SK-N-SH treated with all-trans-retinoic acid at 6 μM for 48 hours (cell line): ENCODE data around the gene ARHGAP22.
"Not testable (repeated sequence)": the region's sequence is repeated elsewhere in the genome, so short reads cannot be mapped to it uniquely, and the experiment has no call there.

Experiments used
- ATAC-seq: fragments of 200-7000 bp; cut with Tn5 transposase; 3 replicates; pipeline ENCODE4 v1.9.1; 2020; ENCODE audit warnings: mild to moderate bottlenecking, moderate library complexity
- ARNTL ChIP-seq: fragments of 450-650 bp; formaldehyde crosslinking; IDR thresholded peaks from 2 replicates; pipeline ENCODE4 v1.5.0; 2020; ENCODE audit warnings: low read depth, mild to moderate bottlenecking, moderate library complexity, borderline replicate concordance
- BACH2 ChIP-seq: fragments of 250-450 bp; sonication (Bioruptor Pico); IDR thresholded peaks from 2 replicates; pipeline ENCODE4 v1.9.0; 2021; ENCODE audit warnings: mild to moderate bottlenecking, borderline replicate concordance
- CREB5 ChIP-seq: fragments of 250-450 bp; sonication (Bioruptor Pico); IDR thresholded peaks from 2 replicates; pipeline ENCODE4 v1.5.1; 2020; ENCODE audit warnings: low read depth, mild to moderate bottlenecking, moderate library complexity
- CSDC2 ChIP-seq: fragments of 250-450 bp; sonication (Bioruptor Pico); IDR thresholded peaks from 2 replicates; pipeline ENCODE4 v1.5.0; 2020; ENCODE audit warnings: mild to moderate bottlenecking, moderate library complexity
- CSRNP3 ChIP-seq: fragments of 250-450 bp; sonication (Bioruptor Pico); IDR thresholded peaks from 2 replicates; pipeline ENCODE4 v1.5.1; 2021; ENCODE audit warnings: mild to moderate bottlenecking, moderate library complexity
- ESRRG ChIP-seq: fragments of 250-450 bp; sonication (Bioruptor Pico); IDR thresholded peaks from 2 replicates; pipeline ENCODE4 v1.6.1; 2021; ENCODE audit warnings: mild to moderate bottlenecking
- ISL1 ChIP-seq: fragments of 250-450 bp; sonication (Bioruptor Pico); IDR thresholded peaks from 2 replicates; pipeline ENCODE4 v2.1.2; 2022; ENCODE audit warnings: mild to moderate bottlenecking, moderate library complexity
- OSR1 ChIP-seq: fragments of 250-450 bp; sonication (Bioruptor Pico); IDR thresholded peaks from 2 replicates; pipeline ENCODE4 v1.8.0; 2022; ENCODE audit warnings: moderate library complexity, mild to moderate bottlenecking, inconsistent platforms
- PATZ1 ChIP-seq: fragments of 250-450 bp; sonication (Bioruptor Pico); IDR thresholded peaks from 2 replicates; pipeline ENCODE4 v1.8.0; 2020; ENCODE audit warnings: mild to moderate bottlenecking, moderate library complexity, borderline replicate concordance
- POU6F1 ChIP-seq: fragments of 250-450 bp; sonication (Bioruptor Pico); IDR thresholded peaks from 2 replicates; pipeline ENCODE4 v1.8.0; 2021; ENCODE audit warnings: low read depth, mild to moderate bottlenecking, moderate library complexity, borderline replicate concordance
- RARB ChIP-seq: fragments of 250-450 bp; sonication (Bioruptor Pico); IDR thresholded peaks from 2 replicates; pipeline ENCODE4 v1.8.0; 2021; ENCODE audit warnings: mild to moderate bottlenecking, moderate library complexity
- SNAI2 ChIP-seq: fragments of 250-450 bp; sonication (Bioruptor Pico); IDR thresholded peaks from 2 replicates; pipeline ENCODE4 v1.5.0; 2020; ENCODE audit warnings: mild to moderate bottlenecking, moderate library complexity
- TCF4 ChIP-seq: fragments of 250-450 bp; sonication (Bioruptor Pico); IDR thresholded peaks from 2 replicates; pipeline ENCODE4 v1.8.0; 2021; ENCODE audit warnings: mild to moderate bottlenecking, moderate library complexity, borderline replicate concordance
- TOX ChIP-seq: fragments of 250-450 bp; sonication (Bioruptor Pico); IDR thresholded peaks from 2 replicates; pipeline ENCODE4 v1.8.0; 2021; ENCODE audit warnings: mild to moderate bottlenecking, moderate library complexity, borderline replicate concordance
- TSHZ2 ChIP-seq: fragments of 250-450 bp; sonication (Bioruptor Pico); IDR thresholded peaks from 2 replicates; pipeline ENCODE4 v1.5.0; 2020; ENCODE audit warnings: mild to moderate bottlenecking, moderate library complexity
- ZC3H10 ChIP-seq: fragments of 250-450 bp; sonication (Bioruptor Pico); IDR thresholded peaks from 2 replicates; pipeline ENCODE4 v1.5.1; 2021; ENCODE audit warnings: mild to moderate bottlenecking, moderate library complexity
- ZFP3 ChIP-seq: fragments of 250-450 bp; sonication (Bioruptor Pico); IDR thresholded peaks from 2 replicates; pipeline ENCODE4 v1.5.0; 2020; ENCODE audit warnings: mild to moderate bottlenecking, moderate library complexity
- ZFP30 ChIP-seq: fragments of 450-650 bp; formaldehyde crosslinking; IDR thresholded peaks from 2 replicates; pipeline ENCODE4 v1.5.0; 2022; ENCODE audit warnings: mild to moderate bottlenecking, moderate library complexity
- ZNF565 ChIP-seq: fragments of 450-650 bp; formaldehyde crosslinking; conservative IDR thresholded peaks from 2 replicates; pipeline ENCODE4 v1.5.0; 2020; ENCODE audit warnings: low read depth, mild to moderate bottlenecking, moderate library complexity
- ZNF8 ChIP-seq: fragments of 450-650 bp; formaldehyde crosslinking; IDR thresholded peaks from 2 replicates; pipeline ENCODE4 v1.5.0; 2020; ENCODE audit warnings: mild to moderate bottlenecking, moderate library complexity

The ARHGAP22 gene

GRCh38 chr10:48423884-48424283, 181.0 kb downstream of the ARHGAP22 start (continued):
- TF ChIP-seq CSRNP3: no peak
- TF ChIP-seq ARNTL (CRISPR knock-in tag): no peak
- TF ChIP-seq OSR1: no peak
- TF ChIP-seq ZFP30: no peak
- no peak for TF ChIP-seq PATZ1 (CRISPR knock-in tag)
- no peak for TF ChIP-seq SNAI2 (CRISPR knock-in tag)
- TF ChIP-seq ISL1 (CRISPR knock-in tag): no peak
- TF ChIP-seq ZNF565 (CRISPR knock-in tag): no peak
- TF ChIP-seq TCF4 (CRISPR knock-in tag): no peak
- TF ChIP-seq BACH2 (CRISPR knock-in tag): no peak
- no peak for TF ChIP-seq CREB5 (CRISPR knock-in tag)

- not testable (repeated sequence) for ATAC-seq
Observed at GRCh38 chr10:48421862-48422261, 183.0 kb downstream of the ARHGAP22 start.

- TF ChIP-seq POU6F1: no peak
- TF ChIP-seq CREB5 (CRISPR knock-in tag): no peak
- TF ChIP-seq ZNF8: no peak
- no peak for TF ChIP-seq TOX
- TF ChIP-seq OSR1: no peak
- no peak for TF ChIP-seq TSHZ2 (CRISPR knock-in tag)
- TF ChIP-seq ZFP30: no peak
- no peak for TF ChIP-seq CSDC2 (CRISPR knock-in tag)
- no peak for TF ChIP-seq ZFP3
- no peak for TF ChIP-seq ZC3H10 (CRISPR knock-in tag)
- no peak for TF ChIP-seq ESRRG (CRISPR knock-in tag)
- TF ChIP-seq RARB: no peak
- TF ChIP-seq SNAI2 (CRISPR knock-in tag): no peak
- TF ChIP-seq ISL1 (CRISPR knock-in tag): no peak
- no peak for ATAC-seq
Observed at GRCh38 chr10:48419714-48420113, 185.2 kb downstream of the ARHGAP22 start.
